CD4-positive, alpha-beta T cell treated with Interleukin-21 for 1 hour (primary cell): ENCODE results near the gene PRSS53.

ENCODE experiments used
- DNase-seq: peaks from one replicate; pipeline ENCODE4 v3.0.0-alpha.2; 2020

PRSS53 gene

GRCh38 chr16:31036691-31037090 is 52.1 kb downstream of the PRSS53 start:
- DNase-seq = no peak

- DNase-seq = peak; percentile 86
Observed at GRCh38 chr16:31033709-31034492, 54.8 kb downstream of the PRSS53 start.
